Measurements from ENCODE around the gene CENPM.

The CENPM gene

DNA sequence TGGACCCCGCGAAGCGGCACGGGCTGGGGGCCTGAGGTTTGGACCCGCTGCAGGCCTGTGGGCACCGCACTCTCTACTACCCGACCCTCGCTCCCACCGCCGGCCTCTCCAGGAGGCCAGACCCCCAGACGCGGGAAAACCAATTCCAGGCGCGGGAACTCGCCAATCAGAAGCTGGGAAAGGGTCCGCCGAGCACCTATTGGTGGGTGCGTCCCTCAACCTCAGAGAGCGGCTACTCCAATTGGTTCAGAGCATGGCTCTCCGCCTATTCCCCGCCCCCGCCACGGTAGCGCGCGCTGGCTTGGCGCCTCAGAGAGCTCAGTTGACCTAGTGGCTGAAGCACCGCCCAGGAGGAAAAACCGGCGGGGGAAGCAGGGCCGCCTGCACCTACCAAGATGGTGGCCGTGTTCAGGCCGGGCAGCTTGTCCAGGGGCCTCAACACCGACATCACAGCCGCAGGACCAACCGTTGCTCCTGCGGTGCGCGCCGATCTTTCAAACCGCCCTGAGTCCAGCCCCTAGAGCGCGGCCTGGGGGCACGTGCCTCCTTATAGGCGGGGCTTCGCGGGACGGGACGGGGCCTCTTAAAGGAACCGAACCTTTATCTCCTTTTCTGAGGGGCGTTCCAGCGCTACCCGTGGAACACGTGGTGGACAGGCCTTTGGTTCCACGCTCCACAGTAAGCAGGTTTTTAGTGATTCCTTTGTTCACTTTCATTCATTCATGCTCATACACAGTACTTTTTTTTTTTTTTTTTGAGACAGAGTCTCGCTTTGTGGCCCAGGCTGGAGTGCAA, at the start of gene CENPM:
CENPM (minus strand) TSS at position 524 of the 795 bp plus-strand sequence; CDS start at position 448, 76 bp downstream.
- peak; percentile 87 for DNase-seq (ENCODE audit: low read depth, low spot score)

GRCh38 chr22:41995211-41995610, 48.3 kb upstream of the CENPM start:
- DNase-seq (ENCODE audit: low read depth, low spot score), result no peak

GRCh38 chr22:41992496-41992895, 45.5 kb upstream of the CENPM start:
- no peak for DNase-seq (ENCODE audit: low read depth, low spot score)

GRCh38 chr22:41991111-41991510, 44.2 kb upstream of the CENPM start:
- DNase-seq (ENCODE audit: low read depth, low spot score), result no peak

GRCh38 chr22:41989246-41989645, 42.3 kb upstream of the CENPM start:
- no peak for DNase-seq (ENCODE audit: low read depth, low spot score)

DNA sequence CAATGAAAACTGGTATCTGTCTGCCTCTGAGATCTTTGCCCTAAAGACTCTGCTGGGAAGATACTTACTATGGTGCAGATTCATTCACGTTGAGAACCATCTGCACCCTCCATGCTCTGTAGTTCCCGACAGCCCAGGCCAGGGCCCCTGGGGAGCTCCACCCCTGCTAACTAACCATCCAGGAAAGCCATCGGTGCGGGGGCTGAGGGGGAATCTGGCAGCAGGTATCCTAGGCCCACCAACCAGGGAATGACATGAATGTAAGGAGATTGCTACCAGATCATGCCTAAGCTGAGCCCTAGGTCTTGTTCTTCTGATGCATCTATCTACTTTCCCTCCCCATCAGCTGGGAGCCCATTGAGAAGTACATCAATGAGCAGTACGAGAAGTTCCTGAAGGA, 40.3 kb upstream of the CENPM start:
- no peak for DNase-seq (ENCODE audit: low read depth, low spot score)

DNA sequence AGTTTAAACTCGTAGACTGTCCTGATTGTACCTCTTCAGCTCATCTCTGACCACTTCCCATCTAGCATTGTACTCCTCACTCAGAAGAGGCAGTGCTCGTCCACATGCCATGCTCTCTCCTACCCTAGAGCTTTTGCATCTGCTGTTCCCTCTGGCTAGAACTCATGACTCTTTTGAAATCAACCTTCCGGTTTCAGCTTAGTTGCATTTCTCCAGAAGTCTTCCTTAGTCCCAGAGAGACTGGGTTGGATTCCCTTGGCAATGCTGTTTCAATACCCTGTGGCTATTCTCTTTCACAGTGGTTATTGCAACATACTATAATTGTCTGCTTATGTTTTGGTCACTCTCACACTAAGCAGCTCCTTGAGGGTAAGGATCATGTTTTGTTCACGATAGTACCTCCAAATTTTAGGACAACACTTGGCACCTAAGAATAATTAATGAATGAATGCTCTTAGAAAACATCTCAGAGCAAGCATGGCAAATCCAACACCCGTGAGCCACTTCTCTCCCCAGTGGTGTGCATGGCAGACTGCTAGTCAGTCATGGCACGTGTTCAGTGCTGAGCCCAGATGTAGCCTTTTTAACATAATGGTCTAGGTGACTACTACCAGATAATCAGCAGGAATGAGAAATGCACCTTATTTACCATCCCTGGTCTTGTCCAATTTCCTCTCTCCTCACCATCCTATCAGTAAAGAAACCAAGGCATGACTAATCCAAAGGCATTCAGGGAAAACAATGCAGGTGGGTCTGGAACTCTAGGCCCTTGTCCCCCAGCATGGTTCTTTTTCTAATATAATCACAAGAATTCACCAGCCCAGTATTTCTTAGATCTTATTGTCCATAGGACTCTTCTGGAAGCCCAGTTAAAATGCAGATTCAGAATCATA, 36.8 kb upstream of the CENPM start:
- DNase-seq (ENCODE audit: low read depth, low spot score), result no peak

- DNase-seq (ENCODE audit: low read depth, low spot score), result no peak
These were observed 35.9 kb upstream of the CENPM start for GRCh38 chr22:41982865-41983264.

DNA sequence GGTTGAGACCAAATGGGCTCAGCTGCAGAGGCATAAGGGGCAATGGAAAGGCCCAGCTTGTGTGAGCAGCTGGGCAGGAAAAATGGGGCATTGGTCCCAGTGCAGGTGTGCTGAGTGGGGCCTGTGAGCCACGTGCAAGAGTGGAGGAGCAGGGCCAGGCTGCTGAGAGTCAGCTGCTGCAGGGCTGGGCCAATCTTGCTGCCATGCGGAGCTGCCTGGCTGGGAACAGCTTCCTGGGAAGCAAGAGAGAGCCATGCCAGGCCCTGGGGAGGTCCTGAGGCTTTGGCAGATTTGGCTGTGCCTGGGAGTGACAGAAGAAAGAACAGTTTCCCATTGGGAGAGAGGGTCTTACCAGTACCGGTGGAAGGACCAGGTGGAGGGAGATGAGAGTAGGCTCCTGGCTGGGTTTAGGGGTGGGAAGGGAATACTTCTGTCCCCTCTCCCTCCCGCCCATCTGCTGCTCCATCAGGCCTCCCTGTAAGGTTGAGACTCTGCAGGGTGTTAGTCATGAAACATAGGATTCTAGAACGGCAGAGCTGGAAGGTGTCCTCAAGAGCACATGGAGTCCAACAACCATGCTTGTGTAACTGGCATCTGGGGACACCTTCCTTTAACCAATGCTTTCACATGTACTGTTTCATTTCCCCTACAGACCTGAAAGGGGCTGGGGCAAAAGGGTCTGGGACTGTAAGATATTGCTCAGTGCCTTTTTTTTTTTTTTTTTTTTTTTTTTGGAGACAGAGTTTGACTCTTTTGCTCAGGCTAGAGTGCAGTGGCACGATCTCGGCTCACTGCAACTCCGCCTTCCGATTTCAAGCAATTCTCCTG, 32.7 kb upstream of the CENPM start:
- DNase-seq (ENCODE audit: low read depth, low spot score), result no peak

DNA sequence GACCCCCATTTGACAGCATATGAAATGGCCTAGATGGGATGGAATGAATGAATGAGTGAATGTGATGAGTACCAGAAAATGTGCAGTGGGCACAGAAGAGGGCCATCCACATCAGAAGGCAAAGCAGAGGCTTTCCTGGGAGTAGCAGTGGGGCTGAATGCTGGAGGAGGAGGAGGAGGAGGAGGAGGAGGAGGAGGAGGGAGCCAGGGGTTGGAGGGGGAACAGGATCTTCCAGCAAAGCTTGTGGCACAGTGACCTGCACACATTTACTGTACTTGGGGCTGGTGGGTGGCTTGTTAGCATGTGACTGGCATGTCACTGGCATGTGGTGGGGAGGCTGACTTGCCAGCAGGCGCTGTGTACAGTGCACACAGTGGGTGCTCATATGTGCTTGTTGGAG, 31.8 kb upstream of the CENPM start:
- DNase-seq (ENCODE audit: low read depth, low spot score), result no peak

- no peak for DNase-seq (ENCODE audit: low read depth, low spot score)
These were observed 30.1 kb upstream of the CENPM start for GRCh38 chr22:41976961-41977566.

- no peak for DNase-seq (ENCODE audit: low read depth, low spot score)
These were observed 29.3 kb upstream of the CENPM start for GRCh38 chr22:41976070-41976901.

- no peak for DNase-seq (ENCODE audit: low read depth, low spot score)
These were observed 28.5 kb upstream of the CENPM start for GRCh38 chr22:41975299-41976069.

DNA sequence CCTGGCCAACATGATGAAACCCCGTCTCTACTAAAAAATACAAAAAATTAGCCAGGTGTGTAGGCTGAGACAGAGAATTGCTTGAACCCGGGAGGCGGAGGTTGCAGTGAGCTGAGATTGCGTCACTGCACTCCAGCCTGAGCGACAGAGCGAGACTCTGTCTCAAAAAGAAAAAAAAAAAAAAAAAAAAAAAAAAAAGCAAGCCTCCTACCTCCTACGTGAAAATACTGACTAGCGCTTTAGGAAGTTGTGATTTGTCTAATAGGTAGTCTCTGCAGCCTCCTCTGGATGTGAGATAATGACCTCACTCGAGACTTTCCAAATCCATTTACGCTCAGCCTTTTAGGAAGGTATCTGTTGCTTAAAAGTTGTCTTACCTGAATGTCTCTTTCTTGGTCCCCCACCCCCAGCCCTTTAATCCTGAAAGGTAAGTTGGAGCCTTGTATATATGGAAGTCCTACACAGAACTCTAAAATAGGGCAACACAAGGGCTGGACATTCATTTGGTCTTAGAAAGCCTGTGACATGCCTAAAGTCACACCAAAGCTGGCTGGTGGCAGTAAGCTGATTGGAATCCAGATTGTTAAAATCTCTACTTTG, 27.8 kb upstream of the CENPM start:
- DNase-seq (ENCODE audit: low read depth, low spot score), result no peak

GRCh38 chr22:41971431-41971830, 24.5 kb upstream of the CENPM start:
- DNase-seq (ENCODE audit: low read depth, low spot score), result no peak

DNA sequence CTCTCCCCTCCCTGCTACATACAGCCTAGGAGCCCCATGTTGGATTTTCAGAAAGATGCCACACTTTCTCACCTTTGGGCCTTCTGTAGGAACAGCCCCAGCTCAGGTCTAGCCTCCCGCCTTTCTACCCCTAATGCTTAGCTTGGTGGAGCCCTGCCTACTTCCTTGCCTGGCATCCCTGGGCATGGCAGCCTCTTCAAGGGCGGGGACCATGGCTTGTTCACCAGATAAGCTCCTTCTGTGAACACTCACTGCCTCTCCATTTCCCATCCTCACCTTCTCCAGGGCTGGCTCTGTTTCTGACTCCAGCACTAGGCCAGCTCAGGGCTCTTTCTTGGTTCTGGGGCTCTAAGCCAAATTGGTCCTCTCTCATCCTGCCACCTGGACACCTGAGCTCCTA, 23.6 kb upstream of the CENPM start:
- DNase-seq (ENCODE audit: low read depth, low spot score), result no peak

DNA sequence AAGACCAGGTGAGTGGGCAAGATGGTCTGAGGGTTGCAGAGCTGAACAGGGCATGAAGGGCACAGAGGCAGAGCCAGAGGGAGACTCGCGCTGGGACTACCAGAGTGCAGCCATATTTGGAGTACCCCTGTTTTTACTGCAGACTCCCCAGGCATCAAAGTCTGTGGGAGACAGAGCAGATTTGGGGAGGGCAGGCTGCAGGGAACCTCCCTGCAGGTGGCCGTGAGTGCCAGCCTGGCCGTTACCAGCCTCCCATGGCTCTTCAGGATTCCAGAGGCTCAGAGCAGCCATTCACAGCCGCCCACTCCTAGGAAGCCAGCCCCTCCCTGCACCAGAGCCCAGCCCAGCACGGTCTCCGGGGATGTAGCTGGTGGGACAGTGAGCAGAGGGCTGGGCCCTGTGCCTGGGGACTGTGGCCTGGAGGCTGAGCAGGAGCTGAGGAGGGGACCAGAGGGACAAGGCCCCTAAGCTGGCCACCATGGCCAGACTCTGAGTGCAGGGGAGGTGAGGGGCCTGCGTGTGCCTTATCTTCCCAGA, 22.2 kb upstream of the CENPM start, which contains the start of gene SEPTIN3:
SEPTIN3 (plus strand) TSS at position 334 of the 537 bp plus-strand sequence. CDS start 2,050 bp downstream, outside the sequence.
- no peak for DNase-seq (ENCODE audit: low read depth, low spot score)

DNA sequence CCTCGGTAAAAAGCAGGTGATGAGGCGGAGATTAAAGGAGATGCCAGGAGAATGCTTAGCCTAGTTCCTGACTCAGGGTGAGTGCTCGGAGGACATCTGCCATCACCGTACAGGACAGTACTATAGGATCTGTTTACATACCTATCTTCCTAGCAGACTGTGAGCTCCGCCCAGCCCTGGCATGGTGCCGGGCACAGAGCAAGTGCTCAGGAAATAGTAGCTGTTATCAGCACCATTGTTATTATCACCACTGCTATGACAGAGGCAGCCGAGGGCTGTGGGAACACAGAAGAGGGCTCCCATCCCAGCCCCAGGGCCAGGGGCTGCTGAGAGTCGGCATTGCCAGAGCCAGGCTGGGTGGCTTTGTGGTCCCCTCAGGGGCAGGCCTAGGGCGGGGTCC, 21.6 kb upstream of the CENPM start:
- DNase-seq (ENCODE audit: low read depth, low spot score), result no peak
